GM12801 (cell line): ENCODE results near the gene SRSF12.

Experiments used
- CTCF ChIP-seq: IDR thresholded peaks from one replicate; pipeline ENCODE4 v1.5.1; 2011; ENCODE audit warnings: control low read depth; ENCODE audit not compliant: insufficient read length; ENCODE audit errors: extremely low read depth

Gene SRSF12

DNA sequence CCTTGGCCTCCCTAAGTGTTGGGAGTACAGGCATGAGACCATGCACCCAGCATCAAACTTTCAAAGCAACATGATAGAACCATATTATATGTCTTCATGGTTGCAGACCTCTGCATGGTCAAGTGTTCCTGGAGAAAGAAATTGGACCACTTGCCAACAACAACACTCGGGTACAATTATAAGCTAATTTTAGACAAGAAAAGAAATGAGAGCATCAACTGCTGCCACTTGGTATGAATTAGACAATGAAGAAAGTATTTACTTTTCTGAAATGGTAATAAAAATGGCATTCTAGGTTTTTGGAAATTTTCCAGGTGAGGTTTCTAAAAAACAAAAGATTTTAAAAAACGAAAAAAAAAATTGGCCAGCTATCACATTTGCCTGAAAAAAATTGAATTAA lies 20.3 kb upstream of the SRSF12 start:
- TF ChIP-seq CTCF, result no peak

DNA sequence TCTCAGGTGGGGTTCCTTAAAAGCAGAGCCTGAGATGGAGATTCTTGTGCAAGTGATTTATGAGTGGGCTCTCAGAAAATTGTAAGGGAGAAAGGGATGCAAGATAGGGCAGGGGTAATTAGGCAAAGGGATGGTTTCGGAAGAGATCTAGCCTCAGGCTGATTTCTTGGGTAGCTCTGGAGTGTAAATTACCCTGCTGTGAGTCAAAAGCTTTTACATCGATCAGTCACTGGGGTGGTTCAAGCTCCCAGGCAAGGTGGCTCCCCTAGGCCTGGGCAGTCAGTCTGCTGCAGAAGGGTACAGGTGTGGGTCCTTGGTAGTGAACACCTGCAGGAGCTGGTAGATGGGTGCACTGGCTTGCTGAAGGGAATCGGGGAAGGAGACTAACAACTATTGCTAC lies 16.9 kb upstream of the SRSF12 start:
- no peak for TF ChIP-seq CTCF

DNA sequence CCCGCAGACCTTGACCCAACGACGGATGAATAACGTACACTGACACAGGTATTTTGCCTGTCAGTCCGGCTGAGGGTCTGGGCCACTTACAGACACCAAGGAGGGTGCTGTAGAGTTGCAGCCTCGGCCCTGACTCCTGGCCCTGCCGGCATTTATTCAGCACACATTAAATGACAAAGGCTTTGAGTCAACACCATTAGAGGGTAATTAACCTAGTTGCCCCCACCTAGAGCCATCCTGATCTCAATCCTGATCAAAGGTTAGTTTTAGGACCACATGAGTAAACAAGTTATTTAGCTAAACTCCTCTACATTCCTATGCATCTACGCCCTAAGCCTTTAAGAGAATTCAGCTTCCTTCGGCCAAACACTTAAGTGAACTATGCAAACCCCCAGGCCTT lies 16.1 kb upstream of the SRSF12 start:
- no peak for TF ChIP-seq CTCF

GRCh38 chr6:89132057-89132456 lies 14.2 kb upstream of the SRSF12 start:
- TF ChIP-seq CTCF, result no peak

DNA sequence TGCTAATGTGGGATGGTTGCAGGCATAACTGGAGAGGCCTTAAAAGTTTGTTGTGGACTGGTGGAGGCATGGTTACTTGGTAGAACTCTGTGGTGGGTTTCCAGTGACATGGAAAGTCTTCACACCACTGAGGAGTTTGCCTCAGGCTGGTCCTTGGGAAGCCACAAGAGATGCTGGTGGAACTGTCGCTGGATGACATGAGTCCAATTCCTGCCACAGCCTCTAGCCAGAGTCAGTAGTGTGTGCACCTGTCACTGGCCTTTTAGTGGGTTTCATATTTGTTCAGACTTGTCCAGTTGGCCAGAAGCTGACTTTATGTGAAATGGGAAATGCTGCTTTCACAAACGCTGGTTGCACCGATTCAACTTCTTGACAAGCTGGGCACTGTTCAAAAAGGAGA lies 13.7 kb upstream of the SRSF12 start:
- TF ChIP-seq CTCF, result no peak

DNA sequence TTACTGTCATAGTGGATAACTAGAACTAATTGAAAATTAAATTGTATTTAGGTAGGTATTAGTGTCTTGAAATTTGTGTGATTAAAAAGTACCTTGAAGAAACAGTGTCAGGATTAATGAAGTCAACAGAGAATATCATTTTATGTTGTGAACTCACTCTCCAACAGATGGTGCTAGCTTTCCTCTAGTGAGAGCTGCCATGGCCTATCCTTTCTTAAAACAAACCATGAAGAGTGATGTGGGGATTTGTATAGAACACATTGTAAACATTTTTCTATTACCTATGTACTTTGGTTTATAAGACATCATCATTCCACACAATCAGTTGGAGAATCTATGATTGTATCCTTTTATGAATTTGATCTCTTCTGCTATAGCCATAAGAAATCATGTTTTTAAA lies 4.8 kb upstream of the SRSF12 start:
- TF ChIP-seq CTCF, result no peak

DNA sequence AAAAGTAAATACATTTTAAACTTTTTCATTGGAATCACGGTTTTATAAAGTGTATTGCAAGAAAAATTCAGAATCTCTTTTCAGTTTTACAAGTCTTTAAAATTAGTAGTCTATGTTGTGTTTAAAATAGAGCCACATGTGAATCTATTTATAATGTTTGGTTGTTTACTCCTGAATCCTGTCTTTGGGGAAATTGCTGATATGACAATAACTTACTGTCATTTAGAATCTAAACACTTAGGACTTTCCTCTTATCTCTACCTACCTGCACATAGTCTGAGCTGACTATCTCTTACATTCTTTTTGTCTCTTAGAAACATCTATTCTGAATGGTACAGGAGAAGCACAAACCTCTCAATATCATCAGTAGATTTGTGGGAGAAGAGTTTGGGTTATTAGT lies 4.1 kb upstream of the SRSF12 start:
- no peak for TF ChIP-seq CTCF

- TF ChIP-seq CTCF, result no peak
Observed at GRCh38 chr6:89120371-89120770, 2.5 kb upstream of the SRSF12 start.
